Measurements from ENCODE around the gene MPV17L. TPM values are rescaled to one million over a fixed set of nuclear protein-coding genes. Genes with fewer than 3 reads are reported as not detected.
"Not testable (repeated sequence)": the region's sequence is repeated elsewhere in the genome, so short reads cannot be mapped to it uniquely, and the experiment has no call there.

The MPV17L gene
- total RNA-seq, 1 experiment from 2014 or later: 0.97 TPM

DNA sequence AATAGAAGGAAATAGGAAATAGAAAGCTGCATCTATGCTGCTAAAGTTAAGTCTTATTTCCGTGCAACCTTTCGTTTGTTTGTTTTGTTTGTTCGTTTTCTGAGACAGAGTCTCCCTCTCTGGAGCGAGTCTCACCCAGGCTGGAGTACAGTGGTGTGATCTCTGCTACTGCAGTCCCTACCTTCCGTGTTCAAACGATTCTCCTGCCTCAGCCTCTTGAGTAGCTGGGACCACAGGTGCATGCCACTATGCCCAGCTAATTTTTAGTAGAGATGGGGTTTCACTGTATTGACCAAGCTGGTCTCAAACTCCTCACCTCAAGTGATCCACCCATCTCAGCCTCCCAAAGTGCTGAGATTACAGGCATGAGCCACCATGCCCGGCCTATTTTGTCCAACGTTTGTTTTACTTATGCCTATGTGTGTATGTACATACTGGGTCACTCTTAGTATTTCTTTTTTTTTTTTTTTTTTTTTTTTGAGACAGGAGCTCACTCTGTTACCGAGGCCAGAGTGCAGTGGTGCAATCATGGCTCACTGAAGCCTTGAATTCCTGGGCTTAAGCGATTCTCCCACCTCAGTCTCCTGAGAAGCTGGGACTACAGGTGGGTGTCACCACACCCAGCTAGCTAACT, 55.7 kb downstream of the MPV17L start:
- DNase-seq (ENCODE audit: low read depth): no peak

- no peak for DNase-seq (ENCODE audit: low read depth)
Measured at GRCh38 chr16:15452246-15452855, 56.8 kb downstream of the MPV17L start.

- DNase-seq (ENCODE audit: low read depth): not testable (repeated sequence)
Measured at GRCh38 chr16:15453296-15453695, 57.7 kb downstream of the MPV17L start.

GRCh38 chr16:15454933-15455332, 59.4 kb downstream of the MPV17L start:
- DNase-seq (ENCODE audit: low read depth): not testable (repeated sequence)

DNA sequence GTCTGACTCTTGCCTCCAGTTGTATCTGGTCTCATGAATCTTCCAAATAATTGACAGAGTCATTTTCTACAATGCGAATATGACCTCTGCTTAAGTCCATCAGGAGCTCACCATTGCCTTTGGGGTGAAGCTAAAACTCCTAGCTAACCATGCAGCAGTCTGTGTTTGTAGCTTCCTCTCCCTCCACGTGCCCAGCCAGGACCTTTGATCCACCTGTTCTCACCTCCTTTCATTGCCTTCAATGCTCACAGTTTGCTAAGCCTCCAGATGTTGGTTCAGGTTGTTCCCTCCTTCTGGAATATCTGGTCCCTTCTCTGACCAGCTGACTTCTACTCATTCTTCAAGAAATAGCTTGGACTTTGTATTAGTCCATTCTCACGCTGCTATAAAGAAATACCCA, 61.8 kb downstream of the MPV17L start:
- no peak for DNase-seq (ENCODE audit: low read depth)

DNA sequence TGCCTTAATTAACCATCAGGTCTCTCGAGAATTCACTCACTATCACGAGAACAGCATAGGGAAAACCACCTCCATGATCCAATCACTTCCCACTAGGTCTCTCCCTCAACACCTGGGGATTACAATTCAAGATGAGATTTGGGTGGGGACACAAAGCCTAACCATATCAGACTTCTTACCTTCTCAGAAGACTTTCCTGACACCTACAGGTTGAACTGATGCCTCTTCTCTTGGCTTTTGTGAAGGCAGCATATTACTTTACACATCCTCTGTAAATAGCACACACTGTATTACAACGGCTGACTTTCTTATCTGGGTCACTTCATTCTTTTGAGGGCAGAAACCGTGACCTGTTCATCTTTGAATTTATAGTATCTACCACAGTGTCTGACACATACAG, 62.4 kb downstream of the MPV17L start:
- no peak for DNase-seq (ENCODE audit: low read depth)

GRCh38 chr16:15459791-15460190, 64.2 kb downstream of the MPV17L start:
- no peak for DNase-seq (ENCODE audit: low read depth)

DNA sequence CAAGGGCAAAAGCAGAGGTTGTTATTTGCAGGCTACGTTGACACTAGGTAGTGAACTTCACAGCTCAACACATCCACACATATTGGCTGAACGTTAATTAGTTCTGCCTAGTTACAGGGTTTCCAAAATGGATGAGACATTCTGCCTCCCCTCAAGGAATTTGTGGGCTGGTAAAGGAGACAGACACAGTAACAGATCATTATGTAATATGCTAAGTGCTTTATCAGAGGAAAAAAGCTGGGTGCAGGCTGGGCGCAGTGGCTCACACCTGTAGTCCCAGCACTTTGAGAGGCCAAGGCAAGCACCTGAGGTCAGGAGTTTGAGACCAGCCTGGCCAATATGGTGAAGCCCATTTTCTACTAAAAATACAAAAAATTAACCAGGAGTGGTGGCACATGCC, 65.0 kb downstream of the MPV17L start:
- DNase-seq (ENCODE audit: low read depth): no peak

- DNase-seq (ENCODE audit: low read depth): peak; percentile 51
Measured at GRCh38 chr16:15461376-15461775, 65.8 kb downstream of the MPV17L start.

Other genes with a start within 250 kb of the MPV17L start
- not detected in 2 replicates for gene NPIPA5, start 17.5 kb upstream of the MPV17L start, total RNA-seq (2014; rRNA removed; shearing (Covaris generic))
- 56.1 and 64.1 TPM in 2 replicates for gene BMERB1, start 38.8 kb downstream of the MPV17L start, total RNA-seq (2014; rRNA removed; shearing (Covaris generic))
- 4.1 and 7.9 TPM in 2 replicates for gene MARF1, start 247.4 kb downstream of the MPV17L start, total RNA-seq (2014; rRNA removed; shearing (Covaris generic))